ENCODE measurements around the gene AEBP2. TPM values are rescaled to one million over a fixed set of nuclear protein-coding genes. Genes with fewer than 3 reads are reported as not detected.
A peak's percentile ranks its signal among the peaks of the same experiment; 100 is the strongest.
"Not testable (repeated sequence)": the region's sequence is repeated elsewhere in the genome, so short reads cannot be mapped to it uniquely, and the experiment has no call there.

Gene AEBP2
- 10 to 100 TPM in 3 of 4 donors, 1 to 10 TPM in 1; 9.2 to 22.2 (median 13.2) TPM for total RNA-seq

- intact Hi-C loops (cut with DNase I; ENCODE audit: low total_unique reads): loop anchor here (2.0 kb wide), 1 partner anchor 107 kb away; no protein-coding TSS in a partner anchor
- in situ Hi-C loops (cut with MboI; ENCODE audit: low sequenced_read_pairs in 4 of 4): no loop called here
- DNase-seq (peak; percentile 89 to 90), ATAC-seq (peak; percentile 89 to 91)
- peak within 1 kb of the TSS; percentile 83 to 99 (median 93) for H3K4me3 ChIP-seq
- no peaks in the 10 kb centered on the region for H3K9me3 ChIP-seq
- H3K4me1 ChIP-seq: peaks cover 20 to 23% of the 10 kb centered on the region in 2 donors
- no peaks in the 10 kb centered on the region for H3K27me3 ChIP-seq
- H3K27ac ChIP-seq: peak within 1 kb of the TSS; percentile 85 to 94 (median 90)
- TF ChIP-seq CTCF (IDR thresholded peaks at IDR 0.05 in 4 of 5, conservative IDR thresholded peaks at IDR 0.05 in 1 of 5): no peak
- TF ChIP-seq POLR2A (IDR thresholded peaks at IDR 0.05): peak; percentile 88 to 89
- no peaks in the 10 kb centered on the region for H3K36me3 ChIP-seq
These were observed at the start of gene AEBP2 for GRCh38 chr12:19439059-19440018. AEBP2 (plus strand) TSS chr12:19439492; CDS start chr12:19439700, 208 bp downstream.

GRCh38 chr12:19390051-19390598 is 49.2 kb upstream of the AEBP2 start:
- H3K9me3 ChIP-seq: no peaks in the 10 kb centered on the region
- in situ Hi-C loops (cut with MboI; ENCODE audit: low sequenced_read_pairs in 4 of 4) (no loop called here), intact Hi-C loops (cut with DNase I; ENCODE audit: low total_unique reads) (no loop called here)
- DNase-seq: no peak
- no peaks in the 10 kb centered on the region for H3K36me3 ChIP-seq
- no peak overlapping the region for H3K4me3 ChIP-seq
- TF ChIP-seq POLR2A (IDR thresholded peaks at IDR 0.05): no peak
- TF ChIP-seq CTCF (IDR thresholded peaks at IDR 0.05 in 4 of 5, conservative IDR thresholded peaks at IDR 0.05 in 1 of 5): no peak
- no peaks in the 10 kb centered on the region for H3K4me1 ChIP-seq
- ATAC-seq: no peak
- no peak overlapping the region for H3K27ac ChIP-seq
- H3K27me3 ChIP-seq: no peaks in the 10 kb centered on the region

GRCh38 chr12:19392644-19393043 is 46.6 kb upstream of the AEBP2 start:
- H3K36me3 ChIP-seq; H3K4me1 ChIP-seq; DNase-seq; ATAC-seq; H3K4me3 ChIP-seq; intact Hi-C loops (cut with DNase I; ENCODE audit: low total_unique reads); H3K9me3 ChIP-seq; H3K27me3 ChIP-seq; in situ Hi-C loops (cut with MboI; ENCODE audit: low sequenced_read_pairs in 4 of 4); H3K27ac ChIP-seq: not testable (repeated sequence)

GRCh38 chr12:19394385-19394784 is 44.9 kb upstream of the AEBP2 start:
- in situ Hi-C loops (cut with MboI; ENCODE audit: low sequenced_read_pairs in 4 of 4): no loop called here
- DNase-seq (no peak), ATAC-seq (no peak)
- Histone ChIP-seq H3K4me3 (no peak overlapping the region), H3K4me1 (no peaks in the 10 kb centered on the region), H3K9me3 (no peaks in the 10 kb centered on the region), H3K36me3 (no peaks in the 10 kb centered on the region), H3K27me3 (no peaks in the 10 kb centered on the region), H3K27ac (no peak overlapping the region)
- TF ChIP-seq POLR2A (IDR thresholded peaks at IDR 0.05): no peak
- no peak for TF ChIP-seq CTCF (IDR thresholded peaks at IDR 0.05 in 4 of 5, conservative IDR thresholded peaks at IDR 0.05 in 1 of 5)
- intact Hi-C loops (cut with DNase I; ENCODE audit: low total_unique reads): no loop called here

GRCh38 chr12:19397534-19397933 is 41.8 kb upstream of the AEBP2 start:
- Histone ChIP-seq H3K27me3 (no peaks in the 10 kb centered on the region), H3K4me1 (no peaks in the 10 kb centered on the region), H3K36me3 (no peaks in the 10 kb centered on the region), H3K27ac (no peak overlapping the region), H3K4me3 (no peak overlapping the region), H3K9me3 (no peaks in the 10 kb centered on the region)
- in situ Hi-C loops (cut with MboI; ENCODE audit: low sequenced_read_pairs in 4 of 4): no loop called here
- DNase-seq: no peak
- ATAC-seq: no peak
- TF ChIP-seq CTCF (IDR thresholded peaks at IDR 0.05 in 4 of 5, conservative IDR thresholded peaks at IDR 0.05 in 1 of 5) (no peak), POLR2A (IDR thresholded peaks at IDR 0.05) (no peak)
- intact Hi-C loops (cut with DNase I; ENCODE audit: low total_unique reads): no loop called here

Data from gastrocnemius medialis (tissue), 4 donors.